HepG2 (cell line): ENCODE measurements around the gene KRT4. TPM values are rescaled to one million over a fixed set of nuclear protein-coding genes. Genes with fewer than 3 reads are reported as not detected.

ENCODE experiments used
- ATAC-seq: fragments of 200-7000 bp; cut with Tn5 transposase; 3 replicates; pipeline ENCODE4 v1.9.1; 2020; ENCODE audit warnings: mild to moderate bottlenecking, moderate library complexity
- BruUV-seq: library from RNA; stranded (reverse); fragments of 400-500 nt; replicated peaks from 2 replicates; lab custom pipeline; 2021; lab: Mats Ljungman, UMichigan
- CTCF ChIA-PET: fragments of 300-600 bp; formaldehyde crosslinking; extraction: SDS; loops from one replicate; lab custom pipeline; 2021; ENCODE audit warnings: low total read pairs, inconsistent platforms, low intra/inter-chr PET ratio; lab: Yijun Ruan, JAX
- POLR2A ChIA-PET: fragments of 350-600 bp; sonication (Branson Sonifier 250); formaldehyde crosslinking; loops from one replicate; lab custom pipeline; 2020; ENCODE audit warnings: antibody characterized with exemption, inconsistent platforms; lab: Yijun Ruan, JAX
- DNase-seq: peaks from one replicate; pipeline ENCODE4 v3.0.0-alpha.2; 2015; ENCODE audit warnings: low spot score
- FAIRE-seq: peaks from 3 replicates; lab custom pipeline; 2011; peaks lifted over from hg19 to GRCh38; lab: Jason Lieb, UNC
- H2AFZ ChIP-seq: one replicate; pipeline ENCODE4 v1.6.1; 2011; ENCODE audit warnings: low read length, inconsistent platforms
- H3K27ac ChIP-seq: fragments of 300-600 bp; 3 replicates; pipeline ENCODE4 v1.8.0; 2011; ENCODE audit warnings: mixed run types, mild to moderate bottlenecking, mixed read lengths, low read length, inconsistent platforms; ENCODE audit not compliant: insufficient read depth; ENCODE audit errors: extremely low read length
- H3K27me3 ChIP-seq, 2 experiments: fragments of 200-600 bp in 1 of 2; 2 replicates in 1 of 2; 3 replicates in 1 of 2; pipeline versions ENCODE4 v1.6.0 to v1.8.0; 2011; ENCODE audit warnings: low read length in 2 of 2, mild to moderate bottlenecking in 2 of 2, moderate library complexity in 2 of 2, inconsistent platforms in 1 of 2; ENCODE audit not compliant: insufficient read depth in 2 of 2, control insufficient read depth in 1 of 2
- H3K36me3 ChIP-seq, 2 experiments: fragments of 200-600 bp in 1 of 2; replicated peaks in 1 of 2; 2 replicates in 1 of 2; 3 replicates in 1 of 2; pipeline versions ENCODE4 v1.5.1 to v1.8.0; 2011; ENCODE audit warnings: low read length in 2 of 2, inconsistent platforms in 1 of 2; ENCODE audit not compliant: insufficient read depth in 2 of 2, control insufficient read depth in 1 of 2
- H3K4me1 ChIP-seq: 2 replicates; pipeline ENCODE4 v1.5.1; 2012; ENCODE audit warnings: low read length, inconsistent platforms; ENCODE audit not compliant: insufficient read depth
- H3K4me2 ChIP-seq: 2 replicates; pipeline ENCODE4 v1.6.0; 2011; ENCODE audit warnings: low read depth, low read length, inconsistent platforms
- H3K4me3 ChIP-seq, 3 experiments: fragments of 200-600 bp in 1 of 3; sonication (generic), shearing (Covaris generic) in 1 of 3; replicated peaks in 1 of 3; 2 replicates each; pipeline ENCODE4 v1.5.1; 2011 to 2016; ENCODE audit warnings: low read length in 3 of 3, inconsistent platforms in 2 of 3, low read depth in 2 of 3, mild to moderate bottlenecking in 2 of 3, control low read depth in 1 of 3, mixed read lengths in 1 of 3; ENCODE audit not compliant: insufficient read depth in 1 of 3
- H3K79me2 ChIP-seq: one replicate; pipeline ENCODE4 v1.6.1; 2011; ENCODE audit warnings: low read length, inconsistent platforms; ENCODE audit not compliant: insufficient read depth
- H3K9ac ChIP-seq: 2 replicates; pipeline ENCODE4 v1.6.0; 2011; ENCODE audit warnings: mild to moderate bottlenecking, low read depth, low read length, inconsistent platforms; ENCODE audit not compliant: insufficient read depth
- H3K9me3 ChIP-seq: 2 replicates; pipeline ENCODE4 v1.5.1; 2012; ENCODE audit warnings: mild to moderate bottlenecking, low read length
- H4K20me1 ChIP-seq: 2 replicates; pipeline ENCODE4 v1.6.0; 2011; ENCODE audit warnings: inconsistent platforms, mild to moderate bottlenecking, low read length, moderate library complexity; ENCODE audit not compliant: insufficient read depth
- AGO1 ChIP-seq: fragments of 200-400 bp; formaldehyde crosslinking; IDR thresholded peaks from 2 replicates; pipeline ENCODE4 v1.6.1; 2017; ENCODE audit warnings: mild to moderate bottlenecking, low read depth, low read length, moderate library complexity; ENCODE audit not compliant: poor library complexity, severe bottlenecking
- NRL ChIP-seq: sonication (generic); formaldehyde crosslinking; IDR thresholded peaks from 2 replicates; pipeline ENCODE4 v1.5.0; 2020; ENCODE audit warnings: missing genetic modification reagents, mild to moderate bottlenecking, moderate library complexity, borderline replicate concordance
- RORA ChIP-seq: sonication (generic); formaldehyde crosslinking; IDR thresholded peaks from 2 replicates; pipeline ENCODE4 v1.5.0; 2020; ENCODE audit warnings: mild to moderate bottlenecking, missing genetic modification reagents, moderate library complexity
- SIN3A ChIP-seq: IDR thresholded peaks from 2 replicates; pipeline ENCODE4 v1.6.1; 2011; ENCODE audit warnings: low read depth, mild to moderate bottlenecking, control low read depth, low read length, borderline replicate concordance
- U2AF1 ChIP-seq: fragments of 200-400 bp; formaldehyde crosslinking; optimal IDR thresholded peaks from 2 replicates; pipeline ENCODE3; 2017; ENCODE audit warnings: mild to moderate bottlenecking, low read depth, low read length
- ZBTB1 ChIP-seq: sonication (generic); formaldehyde crosslinking; IDR thresholded peaks from 2 replicates; pipeline ENCODE4 v1.4.0; 2020; ENCODE audit warnings: missing genetic modification reagents, borderline replicate concordance
- ZNF468 ChIP-seq: sonication (generic); formaldehyde crosslinking; IDR thresholded peaks from 2 replicates; pipeline ENCODE4 v1.8.0; 2022; ENCODE audit warnings: mild to moderate bottlenecking, moderate library complexity, missing genetic modification reagents
- WGBS: methylation state at CpG from one replicate; pipeline ENCODE4 v1.1.6; 2017; ENCODE audit warnings: low lambda C conversion rate; 5-methylcytosine and 5-hydroxymethylcytosine counted together
- in situ Hi-C: cut with HindIII; loops from 2 replicates; pipeline ENCODE4 v1.10.0; 2017; ENCODE audit warnings: low pct_unique_long_range_greater_than_20kb; ENCODE audit not compliant: extremely low pct_ligation_motif_present
- intact Hi-C: fragments of 100-400 bp; cut with micrococcal nuclease; formaldehyde crosslinking; loops from one replicate; pipeline ENCODE4 v1.10.0; 2022; ENCODE audit not compliant: unreplicated experiment
- polyA plus RNA-seq, 8 experiments: library from polyadenylated mRNA; depleted of rRNA in 3 of 8; stranded (reverse) in 7 of 8; unstranded in 1 of 8; fragments of >200 nt; fragmentation: Illumina TruSeq in 4 of 8; extraction: Trizol in 4 of 8; gene quantifications; 2 replicates each; pipeline versions ENCODE4 v1.2.1 to v1.2.3, GENCODE V29; 2011 to 2016; ENCODE audit warnings: low read depth in 4 of 8, missing spikeins in 1 of 8, mixed read lengths in 1 of 8; ENCODE audit not compliant: insufficient read depth in 1 of 8
- total RNA-seq, 5 experiments: library from RNA; depleted of rRNA; stranded (reverse); fragments of >200 nt; fragmentation: Illumina TruSeq; extraction: Trizol; gene quantifications; 2 replicates each; pipeline ENCODE4 v1.2.3, GENCODE V29; 2016; ENCODE audit warnings: low read depth in 1 of 5
- TF ChIP-seq, protein P1 (sequence below): sonication (generic); formaldehyde crosslinking; IDR thresholded peaks from 2 replicates; pipeline ENCODE4 v1.4.0; 2020; ENCODE audit warnings: mild to moderate bottlenecking, missing genetic modification reagents

The KRT4 gene
- total and polyA plus RNA-seq, 2 of the 13 experiments (the other 11 are each of a cell fraction or from before 2014, with no cell fraction given) = not detected

DNA sequence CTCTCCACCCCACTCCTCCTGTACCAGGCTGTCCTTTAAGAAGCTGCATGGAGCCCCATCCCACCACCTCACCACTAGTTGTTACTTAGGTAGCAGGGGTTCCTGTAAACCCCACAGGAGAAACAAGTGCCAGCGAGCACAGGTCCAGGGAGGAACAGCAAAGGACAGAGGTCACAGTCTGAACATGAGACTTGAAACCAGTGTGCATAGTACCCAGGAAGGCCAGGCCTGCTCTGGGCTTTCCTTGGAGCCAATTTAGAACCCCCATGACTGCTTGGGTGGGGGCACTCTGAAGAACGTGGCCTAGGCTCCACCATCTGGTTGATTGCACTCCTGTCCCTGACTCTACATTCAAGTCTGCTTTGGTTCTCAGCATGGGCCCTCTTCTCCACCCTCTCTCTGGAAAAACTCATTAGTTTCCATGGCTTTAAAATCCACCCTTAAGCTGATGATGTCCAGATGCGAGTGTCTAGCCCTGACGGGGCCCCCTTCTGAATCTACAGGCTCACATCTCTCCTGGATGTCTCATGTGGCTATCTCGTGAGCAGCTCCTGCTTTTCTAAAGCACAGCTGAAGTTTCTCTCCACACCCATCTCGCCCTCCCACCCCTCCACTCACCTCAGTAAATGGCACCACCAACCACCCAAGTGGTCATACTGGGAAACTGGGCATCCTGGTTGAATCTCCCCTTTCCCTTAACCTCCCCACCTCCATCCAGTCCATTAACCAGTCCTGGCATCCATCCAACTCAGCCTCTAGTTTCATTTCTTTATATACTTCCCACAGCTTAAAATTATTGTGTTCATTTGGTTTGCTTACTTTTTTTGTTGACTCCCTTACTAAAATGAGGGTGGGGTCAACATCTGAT, 26.4 kb downstream of the KRT4 start:
- H3K27ac ChIP-seq = no peak overlapping the region
- ChIA-PET POLR2A (no interaction called here), CTCF (no interaction called here)
- no peak overlapping the region for H3K4me2 ChIP-seq
- DNase-seq (no peak), ATAC-seq (no peak), FAIRE-seq (no peak)
- H3K79me2 ChIP-seq = no peaks in the 10 kb centered on the region
- 1% methylated on average over 6 of the region's 6 CpGs for WGBS
- H3K27me3 ChIP-seq = peaks cover 4 to 49% of the 10 kb centered on the region in 2 experiments; a peak in 3 of 5 replicates
- no peak for TF ChIP-seq ZNF468 (CRISPR knock-in tag)
- TF ChIP-seq ZBTB1 (CRISPR knock-in tag) = no peak
- TF ChIP-seq, protein P1, sequence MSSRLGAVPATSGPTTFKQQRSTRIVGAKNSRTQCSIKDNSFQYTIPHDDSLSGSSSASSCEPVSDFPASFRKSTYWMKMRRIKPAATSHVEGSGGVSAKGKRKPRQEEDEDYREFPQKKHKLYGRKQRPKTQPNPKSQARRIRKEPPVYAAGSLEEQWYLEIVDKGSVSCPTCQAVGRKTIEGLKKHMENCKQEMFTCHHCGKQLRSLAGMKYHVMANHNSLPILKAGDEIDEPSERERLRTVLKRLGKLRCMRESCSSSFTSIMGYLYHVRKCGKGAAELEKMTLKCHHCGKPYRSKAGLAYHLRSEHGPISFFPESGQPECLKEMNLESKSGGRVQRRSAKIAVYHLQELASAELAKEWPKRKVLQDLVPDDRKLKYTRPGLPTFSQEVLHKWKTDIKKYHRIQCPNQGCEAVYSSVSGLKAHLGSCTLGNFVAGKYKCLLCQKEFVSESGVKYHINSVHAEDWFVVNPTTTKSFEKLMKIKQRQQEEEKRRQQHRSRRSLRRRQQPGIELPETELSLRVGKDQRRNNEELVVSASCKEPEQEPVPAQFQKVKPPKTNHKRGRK (CRISPR knock-in tag) = no peak
- TF ChIP-seq AGO1 = no peak
- TF ChIP-seq RORA (CRISPR knock-in tag) = no peak
- TF ChIP-seq U2AF1 = no peak
- no peak for TF ChIP-seq NRL
- TF ChIP-seq SIN3A = no peak
- H2AFZ ChIP-seq = no peak overlapping the region
- no peaks in the 10 kb centered on the region for H3K9me3 ChIP-seq
- H4K20me1 ChIP-seq = no peaks in the 10 kb centered on the region
- intact Hi-C loops = no loop called here
- no peaks in the 10 kb centered on the region for H3K4me1 ChIP-seq
- no peak overlapping the region for H3K9ac ChIP-seq
- no TSS peak for BruUV-seq
- no peak overlapping the region for H3K4me3 ChIP-seq
- H3K36me3 ChIP-seq = no peaks in the 10 kb centered on the region
- in situ Hi-C loops = no loop called here
